ENCODE results near the gene RTL10.

DNA sequence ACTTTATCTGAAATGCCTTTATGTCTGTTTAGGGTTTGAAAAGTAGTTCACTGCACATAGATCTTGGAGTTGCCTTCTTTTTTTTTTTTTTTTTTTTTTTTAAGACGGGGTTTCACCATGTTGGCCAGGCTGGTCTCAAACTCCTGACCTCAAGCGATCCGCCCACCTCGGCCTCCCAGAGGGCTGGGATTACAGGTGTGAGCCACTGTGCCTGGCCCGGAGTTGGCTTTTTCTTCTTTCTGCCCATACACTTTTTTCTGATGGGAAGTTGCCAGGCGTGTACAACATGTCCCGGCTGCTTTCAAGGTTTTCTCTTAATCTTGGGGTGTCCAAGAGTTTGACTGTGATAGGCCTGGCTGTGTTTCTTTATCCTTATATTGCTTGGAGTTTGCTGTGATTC is 12.9 kb upstream of the RTL10 start:
- no peak for TF ChIP-seq CTCF (conservative IDR thresholded peaks at IDR 0.05; ENCODE audit: low read depth, low read length)
- TF ChIP-seq POLR2A (IDR thresholded peaks at IDR 0.05; ENCODE audit: low read depth, low read length), result no peak
